SK-N-SH (cell line): ENCODE data around the gene TCF19. TPM values are rescaled to one million over a fixed set of nuclear protein-coding genes. Genes with fewer than 3 reads are reported as not detected.
A peak's percentile ranks its signal among the peaks of the same experiment; 100 is the strongest.
"Not testable (repeated sequence)": the region's sequence is repeated elsewhere in the genome, so short reads cannot be mapped to it uniquely, and the experiment has no call there.

Source experiments
- CTCF ChIA-PET: fragments of 300-600, 350-600 bp; formaldehyde crosslinking; extraction: SDS; loops from one replicate; lab custom pipeline; 2021; lab: Yijun Ruan, JAX
- POLR2A ChIA-PET: fragments of 350-600 bp; sonication (Branson Sonifier 250); formaldehyde crosslinking; extraction: SDS; loops from one replicate; lab custom pipeline; 2020; ENCODE audit warnings: antibody characterized with exemption, inconsistent platforms; lab: Yijun Ruan, JAX
- DNase-seq: peaks from one replicate; pipeline ENCODE4 v3.0.0; 2012
- H2AFZ ChIP-seq: fragments of 200-600 bp; sonication (generic); 2 replicates; pipeline ENCODE4 v1.8.1; 2016; ENCODE audit warnings: antibody characterized with exemption, mild to moderate bottlenecking, low read depth
- H3F3A ChIP-seq: fragments of 200-600 bp; sonication (generic); replicated peaks from 2 replicates; pipeline ENCODE3; 2016; ENCODE audit warnings: antibody characterized with exemption, mild to moderate bottlenecking; ENCODE audit not compliant: insufficient read depth
- H3K27ac ChIP-seq, 2 experiments: fragments of 200-500 bp in 1 of 2; fragments of 200-600 bp in 1 of 2; sonication (Bioruptor generic) in 1 of 2; sonication (generic), shearing (Covaris generic) in 1 of 2; 2 replicates each; pipeline versions ENCODE4 v1.5.1 to v1.6.1; 2014 to 2016; ENCODE audit warnings: low read depth in 2 of 2, inconsistent platforms in 1 of 2, low read length in 1 of 2, mild to moderate bottlenecking in 1 of 2, mixed read lengths in 1 of 2
- H3K27me3 ChIP-seq: fragments of 200-600 bp; sonication (generic), shearing (Covaris generic); 2 replicates; pipeline ENCODE4 v1.6.1; 2016; ENCODE audit warnings: mixed run types; ENCODE audit not compliant: insufficient read depth
- H3K36me3 ChIP-seq, 2 experiments: fragments of 200-500 bp in 1 of 2; fragments of 200-600 bp in 1 of 2; sonication (Bioruptor generic) in 1 of 2; sonication (generic) in 1 of 2; replicated peaks in 1 of 2; 2 replicates each; pipeline versions ENCODE3 to v1.5.1; 2014 to 2016; ENCODE audit warnings: low read length in 1 of 2, mild to moderate bottlenecking in 1 of 2; ENCODE audit not compliant: insufficient read depth in 2 of 2, control insufficient read depth in 1 of 2
- H3K4me1 ChIP-seq, 2 experiments: fragments of 200-500 bp in 1 of 2; fragments of 200-600 bp in 1 of 2; sonication (Bioruptor generic) in 1 of 2; sonication (generic), shearing (Covaris generic) in 1 of 2; 2 replicates each; pipeline versions ENCODE4 v1.5.1 to v1.6.1; 2014 to 2016; ENCODE audit warnings: low read depth in 1 of 2, low read length in 1 of 2, mixed run types in 1 of 2; ENCODE audit not compliant: insufficient read depth in 2 of 2, control insufficient read depth in 1 of 2
- H3K4me2 ChIP-seq: fragments of 200-600 bp; sonication (generic), shearing (Covaris generic); 2 replicates; pipeline ENCODE4 v1.6.1; 2017; ENCODE audit warnings: mixed run types
- H3K4me3 ChIP-seq, 2 experiments: fragments of 200-500 bp in 1 of 2; fragments of 200-600 bp in 1 of 2; sonication (Bioruptor generic) in 1 of 2; sonication (generic), shearing (Covaris generic) in 1 of 2; 2 replicates each; pipeline versions ENCODE4 v1.5.1 to v1.8.1; 2014 to 2016; ENCODE audit warnings: low read depth in 2 of 2, inconsistent platforms in 1 of 2, low read length in 1 of 2, mild to moderate bottlenecking in 1 of 2, mixed read lengths in 1 of 2, moderate library complexity in 1 of 2
- H3K79me2 ChIP-seq: fragments of 200-600 bp; sonication (generic); 2 replicates; pipeline ENCODE4 v1.8.1; 2017; ENCODE audit warnings: mild to moderate bottlenecking; ENCODE audit not compliant: insufficient read depth
- H3K9ac ChIP-seq: fragments of 200-600 bp; sonication (generic); 2 replicates; pipeline ENCODE4 v1.6.1; 2017; ENCODE audit warnings: mixed run types
- H3K9me2 ChIP-seq: fragments of 200-600 bp; sonication (generic); 2 replicates; pipeline ENCODE4 v1.6.1; 2017; ENCODE audit warnings: mixed run types
- H3K9me3 ChIP-seq: fragments of 200-600 bp; sonication (generic); 2 replicates; pipeline ENCODE4 v1.6.1; 2017; ENCODE audit warnings: mixed run types, mild to moderate bottlenecking, moderate library complexity
- H4K20me1 ChIP-seq: fragments of 200-600 bp; sonication (generic); 2 replicates; pipeline ENCODE4 v1.6.1; 2017; ENCODE audit warnings: mild to moderate bottlenecking, mixed run types; ENCODE audit not compliant: insufficient read depth
- ELF1 ChIP-seq: IDR thresholded peaks from 2 replicates; pipeline ENCODE4 v1.4.0; 2012
- FOXM1 ChIP-seq: IDR thresholded peaks from 2 replicates; pipeline ENCODE4 v1.4.0; 2012; ENCODE audit warnings: low read depth, mild to moderate bottlenecking
- GABPA ChIP-seq: IDR thresholded peaks from 2 replicates; pipeline ENCODE4 v1.4.0; 2012; ENCODE audit warnings: low read depth, mild to moderate bottlenecking
- GATA2 ChIP-seq: sonication (generic); formaldehyde crosslinking; IDR thresholded peaks from 2 replicates; pipeline ENCODE4 v1.5.0; 2020; ENCODE audit warnings: mild to moderate bottlenecking, missing genetic modification reagents
- IRF3 ChIP-seq: fragments of 150-350 bp; IDR thresholded peaks from 2 replicates; pipeline ENCODE4 v1.6.1; 2016; ENCODE audit warnings: mild to moderate bottlenecking, low read depth, low read length
- MXI1 ChIP-seq: IDR thresholded peaks from 2 replicates; pipeline ENCODE4 v1.6.1; 2012; ENCODE audit warnings: mild to moderate bottlenecking, low read depth, low read length, improper control_type of control experiment
- POLR2AphosphoS5 ChIP-seq: IDR thresholded peaks from 2 replicates; pipeline ENCODE4 v1.6.1; 2012; ENCODE audit warnings: low read depth, low read length
- RXRA ChIP-seq: IDR thresholded peaks from 2 replicates; pipeline ENCODE4 v1.4.0; 2012; ENCODE audit warnings: low read depth, mild to moderate bottlenecking, borderline replicate concordance
- SIN3A ChIP-seq: IDR thresholded peaks from 2 replicates; pipeline ENCODE4 v1.6.1; 2012; ENCODE audit warnings: low read depth, mild to moderate bottlenecking, low read length, moderate library complexity, borderline replicate concordance
- TAF1 ChIP-seq: IDR thresholded peaks from 2 replicates; pipeline ENCODE4 v1.6.1; 2012; ENCODE audit warnings: low read depth, mild to moderate bottlenecking, low read length, moderate library complexity, borderline replicate concordance
- WGBS: methylation state at CpG from one replicate; pipeline ENCODE4 v1.1.6; 2017; ENCODE audit warnings: low lambda C conversion rate; 5-methylcytosine and 5-hydroxymethylcytosine counted together
- polyA plus RNA-seq, 3 experiments: library from polyadenylated mRNA; depleted of rRNA; stranded (reverse); fragments of >200 nt; gene quantifications; 2 replicates each; pipeline ENCODE4 v1.2.3, GENCODE V29; 2012
- TF ChIP-seq, protein P1 (sequence below): IDR thresholded peaks from 2 replicates; pipeline ENCODE4 v1.4.0; 2012; ENCODE audit warnings: low read depth, borderline replicate concordance

TCF19 gene
- polyA plus RNA-seq, 1 of the 3 experiments (the other 2 are of a cell fraction): 9.3 TPM

- H3K4me1 ChIP-seq, H3F3A ChIP-seq, H3K9me3 ChIP-seq, H3K36me3 ChIP-seq, H4K20me1 ChIP-seq, POLR2A ChIA-PET, H3K9me2 ChIP-seq, DNase-seq, H3K27me3 ChIP-seq: not testable (repeated sequence)
- Histone ChIP-seq H2AFZ (peak overlapping the region; percentile 99; the same call in 1 of the 2 replicates), H3K4me3 (peak overlapping the region; percentile 71 to 100; a peak in 3 of 4 replicates), H3K9ac (0 out of 2 replicates have a peak overlapping the region, but pooled peaks have one; percentile 90), H3K4me2 (peak overlapping the region; percentile 89), H3K79me2 (peaks cover 15% of the 10 kb centered on the region; the same call in 1 of the 2 replicates), H3K27ac (peak overlapping the region in 1 of 2 experiments; percentile 89; a peak in 1 of 4 replicates)
- CTCF ChIA-PET: interaction anchor here (0.6 to 4.2 kb wide), 8 partner anchors 43 to 352 kb away, joined by 3 to 43 read pairs (median 4); partner anchors contain the start of gene PSORS1C2
- WGBS: 82% methylated on average over 23 of the region's 25 CpGs
These were observed 38.0 kb downstream of the TCF19 start for GRCh38 chr6:31196251-31197022.

DNA sequence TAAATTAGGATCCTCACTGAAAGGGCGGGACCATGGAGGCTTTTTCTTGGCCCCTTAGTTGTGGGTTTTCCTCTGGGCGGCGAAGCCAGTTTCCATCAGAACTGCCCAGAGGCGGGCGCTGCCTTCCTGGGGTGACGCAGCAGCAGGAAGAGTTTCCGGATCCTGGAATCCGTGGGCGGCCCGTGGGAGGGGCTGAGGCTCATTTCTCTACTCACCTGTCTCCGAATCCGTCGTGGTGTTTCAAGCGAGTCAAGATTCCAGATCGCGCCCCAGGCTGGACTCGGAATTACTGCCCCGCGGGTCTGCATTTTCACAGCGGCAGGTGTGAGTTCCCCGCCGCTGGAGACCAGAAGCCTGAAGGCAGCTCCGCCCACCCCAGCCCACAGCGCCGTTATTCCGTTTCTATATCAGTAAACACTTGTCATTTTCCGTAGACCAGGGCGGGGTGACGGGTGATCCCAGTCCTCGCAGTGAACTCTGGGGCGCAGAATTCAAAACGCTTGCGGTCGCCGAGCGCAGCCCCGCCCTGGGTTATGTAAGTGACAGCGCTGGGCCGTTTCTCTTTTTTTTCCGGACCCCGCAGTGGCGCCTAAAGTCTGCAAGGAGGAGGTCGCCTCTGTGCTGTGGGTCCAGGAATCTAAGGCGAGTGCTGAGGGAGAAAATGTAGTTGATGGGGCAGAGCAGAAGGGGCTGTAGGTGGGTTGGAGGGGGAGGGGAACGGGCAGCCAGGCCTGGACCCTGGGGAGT lies 39.3 kb downstream of the TCF19 start:
- no peaks in the 10 kb centered on the region for H3K9me2 ChIP-seq
- H3K4me2 ChIP-seq: peak overlapping the region; percentile 89
- H3K4me1 ChIP-seq: peaks cover 0 to 5% of the 10 kb centered on the region in 2 experiments; a peak in 1 of 4 replicates
- peak overlapping the region; percentile 99 for H2AFZ ChIP-seq
- CTCF ChIA-PET: interaction anchor here (0.7 to 4.2 kb wide), 10 partner anchors 18 to 1817 kb away, joined by 3 to 43 read pairs (median 4); no protein-coding TSS in a partner anchor
- peak; percentile 61 for DNase-seq
- POLR2A ChIA-PET: no interaction called here
- TF ChIP-seq IRF3 (no peak), GATA2 (CRISPR knock-in tag) (no peak), MXI1 (0 out of 2 replicates have a peak, but pooled peaks have one; percentile 7), GABPA (peak; percentile 76), POLR2AphosphoS5 (peak; percentile 13; the same call in 1 of the 2 replicates), FOXM1 (no peak), TAF1 (no peak), RXRA (peak; percentile 19; the same call in 1 of the 2 replicates), SIN3A (0 out of 2 replicates have a peak, but pooled peaks have one; percentile 25), ELF1 (0 out of 2 replicates have a peak, but pooled peaks have one; percentile 22)
- TF ChIP-seq, protein P1, sequence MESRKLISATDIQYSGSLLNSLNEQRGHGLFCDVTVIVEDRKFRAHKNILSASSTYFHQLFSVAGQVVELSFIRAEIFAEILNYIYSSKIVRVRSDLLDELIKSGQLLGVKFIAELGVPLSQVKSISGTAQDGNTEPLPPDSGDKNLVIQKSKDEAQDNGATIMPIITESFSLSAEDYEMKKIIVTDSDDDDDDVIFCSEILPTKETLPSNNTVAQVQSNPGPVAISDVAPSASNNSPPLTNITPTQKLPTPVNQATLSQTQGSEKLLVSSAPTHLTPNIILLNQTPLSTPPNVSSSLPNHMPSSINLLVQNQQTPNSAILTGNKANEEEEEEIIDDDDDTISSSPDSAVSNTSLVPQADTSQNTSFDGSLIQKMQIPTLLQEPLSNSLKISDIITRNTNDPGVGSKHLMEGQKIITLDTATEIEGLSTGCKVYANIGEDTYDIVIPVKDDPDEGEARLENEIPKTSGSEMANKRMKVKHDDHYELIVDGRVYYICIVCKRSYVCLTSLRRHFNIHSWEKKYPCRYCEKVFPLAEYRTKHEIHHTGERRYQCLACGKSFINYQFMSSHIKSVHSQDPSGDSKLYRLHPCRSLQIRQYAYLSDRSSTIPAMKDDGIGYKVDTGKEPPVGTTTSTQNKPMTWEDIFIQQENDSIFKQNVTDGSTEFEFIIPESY: no peak
- no peaks in the 10 kb centered on the region for H3F3A ChIP-seq
- peak overlapping the region; percentile 90 for H3K9ac ChIP-seq
- peaks cover 15% of the 10 kb centered on the region; the same call in 1 of the 2 replicates for H3K79me2 ChIP-seq
- H3K27ac ChIP-seq: peak overlapping the region; percentile 58 to 89
- H3K4me3 ChIP-seq: peak overlapping the region; percentile 71 to 100
- H3K27me3 ChIP-seq: no peaks in the 10 kb centered on the region
- WGBS: 0% methylated on average over 28 of the region's 45 CpGs
- no peaks in the 10 kb centered on the region for H4K20me1 ChIP-seq
- peaks cover 0 to 6% of the 10 kb centered on the region in 2 experiments for H3K36me3 ChIP-seq
- H3K9me3 ChIP-seq: no peaks in the 10 kb centered on the region

- H3K27me3 ChIP-seq, H3K9me3 ChIP-seq, H3K36me3 ChIP-seq, H3K9ac ChIP-seq, POLR2A ChIA-PET, H3K4me1 ChIP-seq, H3K27ac ChIP-seq, H2AFZ ChIP-seq, H3K9me2 ChIP-seq, H3K4me2 ChIP-seq, H3K4me3 ChIP-seq, DNase-seq, H4K20me1 ChIP-seq, H3F3A ChIP-seq: not testable (repeated sequence)
- 96% methylated on average over 3 of the region's 4 CpGs for WGBS
- CTCF ChIA-PET: interaction anchor here (2.5 to 4.2 kb wide), 2 partner anchors 62 to 167 kb away, joined by 8 to 43 read pairs; no protein-coding TSS in a partner anchor
- H3K79me2 ChIP-seq: peaks cover 15% of the 10 kb centered on the region; the same call in 1 of the 2 replicates
These were observed 40.7 kb downstream of the TCF19 start for GRCh38 chr6:31199105-31199452.
